ENCODE measurements around the gene STK10. TPM values are rescaled to one million over a fixed set of nuclear protein-coding genes. Genes with fewer than 3 reads are reported as not detected.

STK10 gene
- total and polyA plus RNA-seq, 2 of the 8 experiments (the other 6 are each of a cell fraction or from before 2014, with no cell fraction given), result 10.5 to 21.4 TPM

- peaks cover 2 to 5% of the 10 kb centered on the region in 2 experiments for H4K20me1 ChIP-seq (replicated peaks in 1 of 2; ENCODE audit: control insufficient read depth in 1 of 2, insufficient read depth in 2 of 2, low read length in 2 of 2)
- TF ChIP-seq GABPA (IDR thresholded peaks at IDR 0.05; ENCODE audit: borderline replicate concordance, insufficient read depth, low read length) (no peak), PHF8 (conservative IDR thresholded peaks at IDR 0.05; ENCODE audit: low read depth, low read length) (no peak), SP4 (IDR thresholded peaks at IDR 0.05; ENCODE audit: low read length) (no peak), SP1 (IDR thresholded peaks at IDR 0.05; ENCODE audit: low read depth, low read length) (no peak), RFX5 (IDR thresholded peaks at IDR 0.05; ENCODE audit: borderline replicate concordance, low read depth, low read length) (no peak), BCL11A (IDR thresholded peaks at IDR 0.05; ENCODE audit: low read depth in 2 of 2, low read length in 2 of 2) (no peak)
- TF ChIP-seq, protein P1, sequence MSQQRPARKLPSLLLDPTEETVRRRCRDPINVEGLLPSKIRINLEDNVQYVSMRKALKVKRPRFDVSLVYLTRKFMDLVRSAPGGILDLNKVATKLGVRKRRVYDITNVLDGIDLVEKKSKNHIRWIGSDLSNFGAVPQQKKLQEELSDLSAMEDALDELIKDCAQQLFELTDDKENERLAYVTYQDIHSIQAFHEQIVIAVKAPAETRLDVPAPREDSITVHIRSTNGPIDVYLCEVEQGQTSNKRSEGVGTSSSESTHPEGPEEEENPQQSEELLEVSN (IDR thresholded peaks at IDR 0.05), result no peak
Observed at GRCh38 chr5:172149073-172149472, 39.0 kb downstream of the STK10 start.

More at GRCh38 chr5:172149073-172149472, 39.0 kb downstream of the STK10 start:
- Histone ChIP-seq H2AK5ac (ENCODE audit: low read depth, low read length) (no peak overlapping the region), H2BK12ac (ENCODE audit: low read depth, low read length) (no peak overlapping the region), H3K4me2 (ENCODE audit: insufficient read depth in 1 of 2, low read depth in 2 of 2, low read length in 2 of 2) (no peak overlapping the region), H4K8ac (ENCODE audit: extremely low read depth, insufficient read depth, low read length) (no peak overlapping the region), H3K36me3 (ENCODE audit: control insufficient read depth in 2 of 4, insufficient read depth in 4 of 4, low read length in 3 of 4) (no peaks in the 10 kb centered on the region), H3K18ac (ENCODE audit: extremely low read depth, low read length) (no peak overlapping the region; the same call in 1 of the 2 replicates), H2BK120ac (replicated peaks; ENCODE audit: low read depth, low read length) (no peak overlapping the region), H3K14ac (ENCODE audit: insufficient read length) (no peak overlapping the region), H3K9ac (replicated peaks in 1 of 4; ENCODE audit: extremely low read depth in 1 of 4, low read depth in 3 of 4, low read length in 3 of 4) (no peak overlapping the region), H4K5ac (ENCODE audit: insufficient read length, low read depth, low read length) (no peak overlapping the region), H3K9me3 (ENCODE audit: insufficient read depth in 2 of 2, low read depth in 1 of 2, low read length in 1 of 2) (no peaks in the 10 kb centered on the region), H3K23ac (ENCODE audit: insufficient read length) (no peak overlapping the region), H3K79me2 (ENCODE audit: control insufficient read depth in 1 of 2, insufficient read depth in 2 of 2, low read length in 2 of 2) (no peaks in the 10 kb centered on the region), H3K27me3 (replicated peaks in 1 of 4; ENCODE audit: control insufficient read depth in 3 of 4, extremely low read depth in 1 of 4, insufficient read depth in 3 of 4, low read length in 3 of 4) (no peaks in the 10 kb centered on the region), H4K91ac (replicated peaks; ENCODE audit: insufficient read length, low read length) (no peak overlapping the region), H3K23me2 (ENCODE audit: low read depth, low read length) (no peaks in the 10 kb centered on the region), H2AFZ (ENCODE audit: low read length) (no peak overlapping the region), H2BK15ac (ENCODE audit: low read length) (no peak overlapping the region), H2BK20ac (ENCODE audit: low read length) (no peak overlapping the region), H3K27ac (ENCODE audit: low read depth, low read length) (no peak overlapping the region), H2BK5ac (ENCODE audit: low read depth, low read length) (no peak overlapping the region), H3K4me3 (ENCODE audit: extremely low read depth in 1 of 4, insufficient read depth in 2 of 4, low read depth in 3 of 4, low read length in 4 of 4) (no peak overlapping the region), H3K79me1 (ENCODE audit: low read depth, low read length) (no peaks in the 10 kb centered on the region; the same call in 1 of the 2 replicates), H3K4ac (replicated peaks; ENCODE audit: insufficient read length, low read depth, low read length) (no peak overlapping the region), H3K4me1 (replicated peaks in 1 of 4; ENCODE audit: control insufficient read depth in 3 of 4, insufficient read depth in 4 of 4, low read length in 3 of 4) (peaks cover 0 to 8% (median 2%) of the 10 kb centered on the region in 4 experiments; a peak in 5 of 7 replicates), H3K56ac (replicated peaks; ENCODE audit: insufficient read length, low read depth, low read length) (no peak overlapping the region)
- CTCF ChIA-PET (ENCODE audit: partially characterized antibody), result no interaction called here
- DNase-seq (ENCODE audit: low read depth in 1 of 2, low spot score in 2 of 2), result no peak
- no peak for FAIRE-seq
- 84% methylated on average over 3 of the region's 3 CpGs; no CpG with 5 or more reads in 1 of the 2 experiments for WGBS, 2 experiments (ENCODE audit: extremely low coverage in 1 of 2, insufficient coverage in 1 of 2, insufficient read length in 1 of 2, insufficient replicate concordance in 2 of 2, low coverage in 1 of 2, low lambda C conversion rate in 2 of 2, missing lambda C conversion rate in 1 of 2)
- POLR2A ChIA-PET (ENCODE audit: partially characterized antibody), result interaction anchor here (0.6 kb wide), 1 partner anchor 45 kb away, joined by 3 read pairs; no protein-coding TSS in a partner anchor

Data from H1 (cell line).